ENCODE data around the gene SLC7A10.

GRCh38 chr19:33196446-33197193 is 29.0 kb downstream of the SLC7A10 start:
- TF ChIP-seq, protein P1, sequence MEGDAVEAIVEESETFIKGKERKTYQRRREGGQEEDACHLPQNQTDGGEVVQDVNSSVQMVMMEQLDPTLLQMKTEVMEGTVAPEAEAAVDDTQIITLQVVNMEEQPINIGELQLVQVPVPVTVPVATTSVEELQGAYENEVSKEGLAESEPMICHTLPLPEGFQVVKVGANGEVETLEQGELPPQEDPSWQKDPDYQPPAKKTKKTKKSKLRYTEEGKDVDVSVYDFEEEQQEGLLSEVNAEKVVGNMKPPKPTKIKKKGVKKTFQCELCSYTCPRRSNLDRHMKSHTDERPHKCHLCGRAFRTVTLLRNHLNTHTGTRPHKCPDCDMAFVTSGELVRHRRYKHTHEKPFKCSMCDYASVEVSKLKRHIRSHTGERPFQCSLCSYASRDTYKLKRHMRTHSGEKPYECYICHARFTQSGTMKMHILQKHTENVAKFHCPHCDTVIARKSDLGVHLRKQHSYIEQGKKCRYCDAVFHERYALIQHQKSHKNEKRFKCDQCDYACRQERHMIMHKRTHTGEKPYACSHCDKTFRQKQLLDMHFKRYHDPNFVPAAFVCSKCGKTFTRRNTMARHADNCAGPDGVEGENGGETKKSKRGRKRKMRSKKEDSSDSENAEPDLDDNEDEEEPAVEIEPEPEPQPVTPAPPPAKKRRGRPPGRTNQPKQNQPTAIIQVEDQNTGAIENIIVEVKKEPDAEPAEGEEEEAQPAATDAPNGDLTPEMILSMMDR (IDR thresholded peaks at IDR 0.05) = no peak
- no peak for TF ChIP-seq POLR2A (IDR thresholded peaks at IDR 0.05)

All from breast epithelium (tissue), 3 donors.